ENCODE results near the gene WDR74.
"Not testable (repeated sequence)": the region's sequence is repeated elsewhere in the genome, so short reads cannot be mapped to it uniquely, and the experiment has no call there.

Gene WDR74

GRCh38 chr11:62839050-62839945 is at the start of gene WDR74:
TSS of gene WDR74 (minus strand) at chr11:62839590. CDS start at chr11:62839570, 20 bp downstream.
- DNase-seq, result peak; percentile 90

DNA sequence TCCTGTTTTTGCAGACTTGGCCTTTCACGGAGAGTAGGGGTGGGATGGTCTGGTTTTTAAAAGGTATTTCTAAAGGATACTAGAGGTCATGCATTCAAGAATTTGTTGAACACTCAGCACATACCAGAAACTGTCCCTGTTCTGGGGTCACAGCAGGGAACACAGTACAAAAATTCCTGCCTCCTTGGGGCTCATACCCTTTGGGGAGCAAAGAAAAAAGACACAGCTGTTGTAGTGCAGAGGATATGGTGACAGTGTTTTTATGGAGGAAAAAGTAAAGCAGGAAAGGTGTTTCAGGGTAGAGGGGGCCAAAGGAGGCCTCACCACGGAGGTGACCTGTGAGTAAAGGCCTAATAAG is 49.7 kb upstream of the WDR74 start:
- DNase-seq, result no peak

DNA sequence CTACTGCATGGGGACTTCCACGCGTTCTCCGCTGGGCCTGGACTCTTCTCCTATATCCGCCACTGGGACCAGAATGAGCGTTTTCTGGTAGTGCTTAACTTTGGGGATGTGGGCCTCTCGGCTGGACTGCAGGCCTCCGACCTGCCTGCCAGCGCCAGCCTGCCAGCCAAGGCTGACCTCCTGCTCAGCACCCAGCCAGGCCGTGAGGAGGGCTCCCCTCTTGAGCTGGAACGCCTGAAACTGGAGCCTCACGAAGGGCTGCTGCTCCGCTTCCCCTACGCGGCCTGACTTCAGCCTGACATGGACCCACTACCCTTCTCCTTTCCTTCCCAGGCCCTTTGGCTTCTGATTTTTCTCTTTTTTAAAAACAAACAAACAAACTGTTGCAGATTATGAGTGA is 49.0 kb upstream of the WDR74 start:
- no peak for DNase-seq

GRCh38 chr11:62885137-62885750 is 45.9 kb upstream of the WDR74 start:
- no peak for DNase-seq

- DNase-seq, result no peak
These were observed 44.3 kb upstream of the WDR74 start for GRCh38 chr11:62883673-62884072.

GRCh38 chr11:62882788-62883501 is 43.6 kb upstream of the WDR74 start:
- DNase-seq, result no peak

- DNase-seq, result no peak
These were observed 43.0 kb upstream of the WDR74 start for GRCh38 chr11:62882431-62882749.

DNA sequence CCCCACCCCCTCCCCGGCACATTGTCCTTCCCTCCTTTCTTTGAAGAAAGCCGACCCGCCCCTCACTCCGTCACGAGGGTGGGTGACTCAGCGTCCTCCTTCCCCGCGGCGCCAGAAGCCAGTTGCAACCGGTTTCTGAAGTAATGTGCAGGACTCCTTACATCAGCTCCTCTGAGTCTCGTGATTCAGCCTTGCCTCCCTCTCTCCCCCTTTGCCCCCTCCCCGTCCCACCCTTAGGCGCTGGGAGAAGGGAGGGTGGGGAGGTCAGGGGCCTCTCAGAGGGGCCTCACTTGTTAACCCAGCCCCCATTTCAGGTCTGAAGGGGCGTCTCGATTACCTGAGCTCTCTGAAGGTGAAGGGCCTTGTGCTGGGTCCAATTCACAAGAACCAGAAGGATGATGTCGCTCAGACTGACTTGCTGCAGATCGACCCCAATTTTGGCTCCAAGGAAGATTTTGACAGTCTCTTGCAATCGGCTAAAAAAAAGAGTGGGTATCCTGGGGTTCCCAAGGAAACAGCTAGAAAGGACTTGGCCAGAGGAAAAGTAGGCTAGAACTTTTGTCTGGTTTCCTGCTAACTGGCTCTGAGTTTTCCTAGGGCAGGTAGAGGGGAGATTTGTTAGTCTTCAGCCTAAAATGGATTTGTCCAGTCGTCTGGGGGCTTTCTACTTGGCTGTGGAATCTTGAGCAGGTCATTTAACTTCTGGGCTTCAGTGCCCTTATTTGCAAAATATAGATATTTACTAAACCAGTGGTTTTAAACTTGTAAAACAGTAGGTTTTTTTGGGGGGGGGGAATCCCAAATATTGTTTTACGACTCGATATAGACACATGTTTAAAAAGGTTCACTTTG is 42.4 kb upstream of the WDR74 start:
- peak; percentile 80 for DNase-seq

DNA sequence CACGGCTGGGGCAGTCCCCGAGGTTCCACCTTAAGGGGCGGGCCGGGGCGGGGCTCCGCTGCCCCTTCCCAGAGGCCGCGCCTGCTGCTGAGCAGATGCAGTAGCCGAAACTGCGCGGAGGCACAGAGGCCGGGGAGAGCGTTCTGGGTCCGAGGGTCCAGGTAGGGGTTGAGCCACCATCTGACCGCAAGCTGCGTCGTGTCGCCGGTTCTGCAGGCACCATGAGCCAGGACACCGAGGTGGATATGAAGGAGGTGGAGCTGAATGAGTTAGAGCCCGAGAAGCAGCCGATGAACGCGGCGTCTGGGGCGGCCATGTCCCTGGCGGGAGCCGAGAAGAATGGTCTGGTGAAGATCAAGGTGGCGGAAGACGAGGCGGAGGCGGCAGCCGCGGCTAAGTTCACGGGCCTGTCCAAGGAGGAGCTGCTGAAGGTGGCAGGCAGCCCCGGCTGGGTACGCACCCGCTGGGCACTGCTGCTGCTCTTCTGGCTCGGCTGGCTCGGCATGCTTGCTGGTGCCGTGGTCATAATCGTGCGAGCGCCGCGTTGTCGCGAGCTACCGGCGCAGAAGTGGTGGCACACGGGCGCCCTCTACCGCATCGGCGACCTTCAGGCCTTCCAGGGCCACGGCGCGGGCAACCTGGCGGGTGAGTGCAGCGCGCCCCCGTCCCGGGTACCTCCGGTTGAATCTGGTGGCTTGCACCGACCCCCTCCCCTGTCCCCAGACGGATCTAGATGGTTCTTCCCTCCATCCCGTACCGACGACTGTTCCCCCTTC is 41.6 kb upstream of the WDR74 start, which contains the start of gene SLC3A2:
Gene SLC3A2 (plus strand): TSS at position 94 of the 776 bp plus-strand sequence. CDS start 128 bp downstream, at position 222.
- peak; percentile 85 for DNase-seq

DNA sequence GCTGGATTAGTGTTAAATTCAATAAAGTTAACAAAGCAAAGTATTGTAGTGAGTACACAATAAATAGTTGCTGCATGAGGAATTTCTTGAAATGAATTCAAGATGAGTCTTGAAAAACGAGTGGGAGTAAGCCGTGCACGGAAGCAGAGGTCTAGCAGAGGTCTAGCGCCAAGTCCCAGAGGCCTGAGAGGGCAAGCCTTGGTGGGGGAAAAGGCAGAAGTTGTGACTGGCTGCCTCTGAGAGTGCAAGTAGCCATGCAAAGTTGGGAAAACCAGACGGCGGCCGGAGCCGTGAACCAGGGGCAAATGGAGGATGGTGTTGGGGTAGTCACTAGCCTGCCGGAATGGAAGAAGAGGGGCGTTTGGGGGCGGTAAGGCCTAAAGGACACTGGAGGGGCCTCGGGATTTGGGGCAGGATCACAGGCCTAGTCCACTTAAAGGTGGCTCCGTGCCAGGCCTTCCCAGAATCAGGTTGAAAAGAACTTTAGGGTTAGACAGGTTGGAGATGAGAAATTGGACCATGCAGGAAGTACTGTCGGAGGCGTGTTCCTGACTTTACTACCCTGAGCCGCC is 40.9 kb upstream of the WDR74 start:
- no peak for DNase-seq

DNA sequence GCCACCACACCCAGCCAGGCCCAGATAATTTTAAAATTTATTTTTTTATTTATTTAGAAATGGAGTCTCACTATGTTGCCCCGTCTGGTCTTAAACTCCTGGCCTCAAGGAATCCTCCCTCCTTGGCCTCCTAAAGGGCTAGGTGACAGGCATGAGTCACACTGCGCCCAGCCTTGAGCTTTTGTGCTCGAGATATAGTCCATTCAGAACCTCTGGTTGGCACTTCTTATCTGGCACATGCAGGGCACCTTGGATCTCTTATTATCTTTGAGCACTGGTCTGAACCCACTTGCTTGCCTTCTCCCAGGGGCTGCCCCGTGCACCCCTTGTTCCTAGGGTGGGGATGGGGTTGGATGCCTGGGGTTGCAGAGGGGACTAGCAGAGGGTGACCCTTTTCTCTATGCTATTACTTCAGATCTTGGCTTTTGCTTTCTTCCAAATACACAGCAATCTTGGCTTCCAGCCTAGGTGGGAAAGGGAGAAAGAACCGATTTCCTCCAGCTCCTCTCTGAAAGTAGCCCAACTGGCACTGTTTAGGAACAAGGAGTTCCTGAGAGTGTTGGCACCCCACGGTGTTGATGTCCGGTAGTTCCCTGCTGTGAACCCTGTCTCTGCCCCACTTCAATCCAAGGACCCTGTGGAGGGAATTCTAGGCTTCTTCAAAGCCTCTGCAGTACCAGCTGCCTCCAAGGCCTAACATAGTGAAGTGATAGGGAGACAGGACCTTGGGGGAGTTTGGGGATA is 40.0 kb upstream of the WDR74 start:
- DNase-seq, result no peak

- no peak for DNase-seq
These were observed 37.3 kb upstream of the WDR74 start for GRCh38 chr11:62876712-62877111.

DNA sequence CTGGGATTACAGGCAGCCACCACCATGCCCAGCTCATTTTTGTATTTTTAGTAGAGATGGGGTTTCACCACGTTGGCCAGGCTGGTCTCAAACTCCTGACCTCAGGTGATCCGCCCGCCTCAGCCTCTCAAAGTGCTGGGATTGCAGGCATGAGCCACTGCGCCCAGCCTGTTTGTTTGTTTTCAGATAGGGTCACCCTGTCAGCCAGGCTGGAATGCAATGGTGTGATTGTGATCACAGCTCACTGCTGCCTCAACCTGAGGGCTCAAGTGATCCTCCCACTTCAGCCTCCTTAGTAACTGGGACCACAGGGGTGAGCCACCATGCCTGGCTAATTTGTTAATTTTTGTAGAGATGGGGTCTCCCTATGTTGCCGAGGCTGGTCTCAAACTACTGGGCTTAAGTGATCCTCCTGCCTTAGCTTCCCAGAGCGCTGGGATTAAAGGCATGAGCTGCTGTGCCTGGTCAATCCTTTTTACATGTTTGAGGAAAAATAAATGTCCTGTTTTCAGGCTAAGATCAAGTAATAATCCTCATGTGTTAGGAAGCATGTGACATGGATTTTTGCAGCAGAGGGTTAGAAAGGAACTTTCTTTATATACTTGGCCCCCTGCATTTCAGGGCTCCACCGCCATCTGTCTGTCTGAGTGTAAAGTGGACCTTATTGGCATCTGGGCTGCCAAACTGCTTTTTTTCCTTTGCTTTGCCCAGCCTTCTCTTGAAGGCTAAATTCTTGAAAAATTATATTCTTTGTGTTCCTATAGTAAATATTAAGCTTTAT is 36.5 kb upstream of the WDR74 start:
- DNase-seq, result no peak

GRCh38 chr11:62874851-62875250 is 35.5 kb upstream of the WDR74 start:
- no peak for DNase-seq

GRCh38 chr11:62865635-62866034 is 26.2 kb upstream of the WDR74 start:
- DNase-seq, result no peak

- DNase-seq, result no peak
These were observed 24.4 kb upstream of the WDR74 start for GRCh38 chr11:62863687-62864335.

DNA sequence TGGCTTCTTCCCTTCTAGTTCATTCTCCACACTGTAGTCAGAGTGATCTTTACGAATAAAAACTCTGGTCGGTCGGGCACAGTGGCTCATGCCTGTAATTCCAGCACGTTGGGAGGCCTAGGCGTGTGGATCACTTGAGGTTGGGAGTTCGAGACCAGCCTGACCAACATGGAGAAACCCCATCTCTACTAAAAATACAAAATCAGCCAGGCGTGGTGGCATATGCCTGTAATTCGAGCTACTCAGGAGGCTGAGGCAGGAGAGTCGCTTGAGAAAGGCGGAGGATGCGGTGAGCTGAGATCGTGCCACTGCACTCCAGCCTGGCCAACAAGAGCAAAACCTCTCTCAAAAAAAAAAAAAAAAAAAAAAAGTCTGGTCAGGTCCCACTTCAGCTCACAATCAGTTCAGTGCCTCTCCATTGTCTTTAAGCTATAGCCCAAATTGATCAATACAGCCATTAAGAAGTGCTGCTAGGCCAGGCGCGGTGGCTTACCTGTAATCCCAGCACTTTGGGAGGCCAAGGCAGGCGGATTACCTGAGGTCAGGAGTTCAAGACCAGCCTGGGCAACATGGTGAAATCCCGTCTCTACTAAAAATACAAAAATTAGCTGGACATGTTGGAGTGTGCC is 22.3 kb upstream of the WDR74 start:
- not testable (repeated sequence) for DNase-seq

DNA sequence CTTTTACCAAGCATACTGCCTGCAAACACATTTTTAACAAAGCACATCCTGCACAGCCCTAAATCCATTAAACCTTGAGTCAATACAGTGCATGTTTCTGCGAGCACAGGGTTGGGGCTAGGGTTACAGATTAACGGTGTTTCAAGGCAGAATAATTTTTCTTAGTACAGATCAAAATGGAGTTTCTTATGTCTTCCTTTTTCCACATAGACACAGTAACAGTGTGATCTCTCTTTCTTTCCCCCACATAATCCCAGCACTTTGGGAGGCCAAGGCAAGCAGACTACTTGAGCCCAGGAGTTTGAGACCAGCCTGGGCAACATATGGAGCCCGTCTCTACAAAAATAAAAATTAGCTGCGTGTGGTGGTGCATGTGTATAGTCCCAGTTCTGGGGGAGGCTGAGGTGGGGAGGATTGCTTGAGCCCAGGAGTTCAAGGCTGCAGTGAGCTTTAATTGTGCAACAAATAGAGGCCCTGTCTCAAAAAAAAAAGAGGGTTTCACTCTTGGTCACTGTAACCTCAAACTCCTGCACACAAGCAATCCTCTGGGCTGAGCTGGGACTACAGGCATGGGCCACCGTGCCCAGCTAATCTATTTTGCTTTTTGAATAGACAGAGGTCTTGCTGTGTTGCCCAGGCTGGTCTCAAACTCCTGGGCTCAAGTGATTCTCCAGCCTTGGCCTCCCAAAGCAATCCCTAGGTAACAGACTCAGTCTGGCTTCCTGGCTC is 21.6 kb upstream of the WDR74 start:
- no peak for DNase-seq

All from NCI-H1092 treated with DMSO at 0.1 percent for 48 hours (cell line).